ENCODE results near the gene LAD1.

LAD1 gene

GRCh38 chr1:201379733-201380242 is 19.3 kb downstream of the LAD1 start:
- TF ChIP-seq CTCF (conservative IDR thresholded peaks at IDR 0.05): no peak

GRCh38 chr1:201378804-201379203 is 20.3 kb downstream of the LAD1 start:
- H3K27ac ChIP-seq: no peak overlapping the region
- TF ChIP-seq CTCF (conservative IDR thresholded peaks at IDR 0.05): no peak

More at GRCh38 chr1:201379733-201380242, 19.3 kb downstream of the LAD1 start:
- H3K27ac ChIP-seq: no peak overlapping the region

- no peak for TF ChIP-seq CTCF (conservative IDR thresholded peaks at IDR 0.05)
- H3K27ac ChIP-seq: no peak within 1 kb of the TSS
Observed at GRCh38 chr1:201377611-201378092, 21.5 kb downstream of the LAD1 start, which contains the start of gene TNNT2. Gene TNNT2 (minus strand): TSS chr1:201377680. CDS start chr1:201373254, 4,426 bp downstream.

- H3K27ac ChIP-seq: no peak overlapping the region
Observed at GRCh38 chr1:201376464-201377374, 22.4 kb downstream of the LAD1 start.

DNA sequence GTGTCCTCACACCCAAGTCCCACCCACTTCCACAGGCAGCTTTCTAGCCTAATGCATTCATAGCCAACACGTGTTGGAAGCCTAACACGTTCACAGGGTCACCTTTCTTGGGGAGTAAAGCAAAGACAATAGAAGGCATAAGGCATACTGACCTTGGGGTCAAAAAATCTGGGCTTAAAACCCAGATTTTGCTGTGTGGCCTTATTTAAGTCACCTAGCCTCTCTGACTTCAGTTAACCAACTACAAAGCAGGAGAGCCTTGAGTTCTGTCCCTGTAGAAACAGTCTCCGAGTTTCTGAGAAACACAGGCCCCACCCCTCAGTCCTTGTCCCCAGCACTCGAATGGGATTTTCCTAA is 23.0 kb downstream of the LAD1 start:
- TF ChIP-seq CTCF (conservative IDR thresholded peaks at IDR 0.05): no peak
- H3K27ac ChIP-seq: no peak overlapping the region

More at GRCh38 chr1:201376464-201377374, 22.4 kb downstream of the LAD1 start:
- TF ChIP-seq CTCF (conservative IDR thresholded peaks at IDR 0.05): peak; percentile 14; the same call in 1 of the 2 replicates

- H3K27ac ChIP-seq: no peak overlapping the region
- peak; percentile 34 for TF ChIP-seq CTCF (conservative IDR thresholded peaks at IDR 0.05)
Observed at GRCh38 chr1:201375169-201375568, 24.0 kb downstream of the LAD1 start.

- H3K27ac ChIP-seq: no peak overlapping the region
- no peak for TF ChIP-seq CTCF (conservative IDR thresholded peaks at IDR 0.05)
Observed at GRCh38 chr1:201374364-201374763, 24.8 kb downstream of the LAD1 start.
